ENCODE measurements around the gene AHNAK.

- TF ChIP-seq POLR2A (IDR thresholded peaks at IDR 0.05; ENCODE audit: low read depth) (no peak), EP300 (IDR thresholded peaks at IDR 0.05) (no peak)
- TF ChIP-seq, protein P1, sequence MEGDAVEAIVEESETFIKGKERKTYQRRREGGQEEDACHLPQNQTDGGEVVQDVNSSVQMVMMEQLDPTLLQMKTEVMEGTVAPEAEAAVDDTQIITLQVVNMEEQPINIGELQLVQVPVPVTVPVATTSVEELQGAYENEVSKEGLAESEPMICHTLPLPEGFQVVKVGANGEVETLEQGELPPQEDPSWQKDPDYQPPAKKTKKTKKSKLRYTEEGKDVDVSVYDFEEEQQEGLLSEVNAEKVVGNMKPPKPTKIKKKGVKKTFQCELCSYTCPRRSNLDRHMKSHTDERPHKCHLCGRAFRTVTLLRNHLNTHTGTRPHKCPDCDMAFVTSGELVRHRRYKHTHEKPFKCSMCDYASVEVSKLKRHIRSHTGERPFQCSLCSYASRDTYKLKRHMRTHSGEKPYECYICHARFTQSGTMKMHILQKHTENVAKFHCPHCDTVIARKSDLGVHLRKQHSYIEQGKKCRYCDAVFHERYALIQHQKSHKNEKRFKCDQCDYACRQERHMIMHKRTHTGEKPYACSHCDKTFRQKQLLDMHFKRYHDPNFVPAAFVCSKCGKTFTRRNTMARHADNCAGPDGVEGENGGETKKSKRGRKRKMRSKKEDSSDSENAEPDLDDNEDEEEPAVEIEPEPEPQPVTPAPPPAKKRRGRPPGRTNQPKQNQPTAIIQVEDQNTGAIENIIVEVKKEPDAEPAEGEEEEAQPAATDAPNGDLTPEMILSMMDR (IDR thresholded peaks at IDR 0.05), result no peak
Measured at GRCh38 chr11:62456630-62457029, 90.0 kb downstream of the AHNAK start.

Data from esophagus muscularis mucosa (tissue), 4 donors.